GM23338 (cell line): ENCODE results near the gene PGGHG. TPM values are rescaled to one million over a fixed set of nuclear protein-coding genes. Genes with fewer than 3 reads are reported as not detected.

ENCODE experiments used
- ATAC-seq: fragments of 200-7000 bp; cut with Tn5 transposase; 3 replicates; pipeline ENCODE4 v1.9.1; 2020
- DNase-seq: peaks from one replicate; pipeline ENCODE4 v3.0.0-alpha.2; 2015; ENCODE audit warnings: low spot score
- H2AFZ ChIP-seq: fragments of 200-600 bp; sonication (generic); 2 replicates; pipeline ENCODE4 v1.8.0; 2016; ENCODE audit warnings: antibody characterized with exemption, mild to moderate bottlenecking, moderate library complexity
- H3F3A ChIP-seq: fragments of 200-600 bp; sonication (generic); replicated peaks from 2 replicates; pipeline ENCODE4 v1.8.0; 2017; ENCODE audit warnings: antibody characterized with exemption, mixed run types, low read depth
- H3K27ac ChIP-seq: fragments of 200-600 bp; sonication (generic); 2 replicates; pipeline ENCODE4 v1.6.1; 2016; ENCODE audit warnings: low read depth
- H3K27me3 ChIP-seq: fragments of 200-600 bp; sonication (generic); 2 replicates; pipeline ENCODE4 v1.8.0; 2016; ENCODE audit warnings: mild to moderate bottlenecking, mixed run types, moderate library complexity; ENCODE audit not compliant: insufficient read depth
- H3K36me3 ChIP-seq: fragments of 200-600 bp; sonication (generic); 2 replicates; pipeline ENCODE4 v1.8.0; 2016; ENCODE audit warnings: mild to moderate bottlenecking; ENCODE audit not compliant: insufficient read depth
- H3K4me1 ChIP-seq: fragments of 200-600 bp; sonication (generic); 2 replicates; pipeline ENCODE4 v1.8.0; 2016; ENCODE audit warnings: mild to moderate bottlenecking, moderate library complexity; ENCODE audit not compliant: insufficient read depth
- H3K4me2 ChIP-seq: fragments of 200-600 bp; sonication (generic); 2 replicates; pipeline ENCODE4 v1.7.1; 2017; ENCODE audit warnings: mixed run types
- H3K4me3 ChIP-seq: fragments of 200-600 bp; sonication (generic); 2 replicates; pipeline ENCODE4 v1.6.1; 2016; ENCODE audit warnings: mixed run types
- H3K79me2 ChIP-seq: fragments of 200-600 bp; sonication (generic); replicated peaks from 2 replicates; pipeline ENCODE4 v1.8.0; 2017; ENCODE audit warnings: mild to moderate bottlenecking; ENCODE audit not compliant: insufficient read depth
- H3K9me2 ChIP-seq: fragments of 200-600 bp; sonication (generic); 2 replicates; pipeline ENCODE4 v1.8.0; 2017; ENCODE audit not compliant: insufficient read depth
- H4K20me1 ChIP-seq: fragments of 200-600 bp; sonication (generic); replicated peaks from 2 replicates; pipeline ENCODE4 v1.8.0; 2017; ENCODE audit warnings: mild to moderate bottlenecking; ENCODE audit not compliant: insufficient read depth
- H3K27ac Mint-ChIP-seq: 2 replicates; pipeline ENCODE4 v1.8.0; 2020; ENCODE audit warnings: inconsistent platforms, mild to moderate bottlenecking, moderate library complexity, mixed read lengths
- H3K27me3 Mint-ChIP-seq: 3 replicates; pipeline ENCODE4 v1.8.0; 2022; ENCODE audit warnings: low read depth, mild to moderate bottlenecking, moderate library complexity, mixed read lengths, inconsistent platforms; ENCODE audit not compliant: insufficient read depth, poor library complexity
- H3K36me3 Mint-ChIP-seq: 3 replicates; pipeline ENCODE4 v1.8.0; 2021; ENCODE audit warnings: low read depth, mild to moderate bottlenecking, inconsistent platforms, moderate library complexity, mixed read lengths
- H3K4me1 Mint-ChIP-seq: 3 replicates; pipeline ENCODE4 v1.8.0; 2020; ENCODE audit warnings: mild to moderate bottlenecking, inconsistent platforms, mixed read lengths
- H3K4me3 Mint-ChIP-seq: 3 replicates; pipeline ENCODE4 v1.8.0; 2021; ENCODE audit warnings: moderate library complexity, mild to moderate bottlenecking, inconsistent platforms, mixed read lengths
- H3K9me3 Mint-ChIP-seq: 3 replicates; pipeline ENCODE4 v1.8.0; 2020; ENCODE audit warnings: moderate library complexity, mild to moderate bottlenecking, inconsistent platforms, mixed read lengths
- CREB1 ChIP-seq: fragments of 250-450 bp; sonication (Bioruptor Pico); IDR thresholded peaks from 2 replicates; pipeline ENCODE4 v1.5.0; 2020; ENCODE audit warnings: low read depth, mild to moderate bottlenecking, moderate library complexity
- EZH2 ChIP-seq: fragments of 200-600 bp; sonication (generic); IDR thresholded peaks from one replicate; pipeline ENCODE4 v1.8.0; 2017; ENCODE audit warnings: antibody characterized with exemption, mild to moderate bottlenecking, low read depth; ENCODE audit not compliant: unreplicated experiment
- EZH2phosphoT487 ChIP-seq: fragments of 200-600 bp; sonication (generic); IDR thresholded peaks from one replicate; pipeline ENCODE4 v1.8.1; 2018; ENCODE audit warnings: antibody characterized with exemption; ENCODE audit not compliant: unreplicated experiment
- JUNB ChIP-seq: IDR thresholded peaks from one replicate; pipeline ENCODE4 v1.6.1; 2016; ENCODE audit warnings: antibody characterized with exemption; ENCODE audit not compliant: unreplicated experiment
- NANOG ChIP-seq: IDR thresholded peaks from 2 replicates; pipeline ENCODE4 v1.6.1; 2016; ENCODE audit warnings: antibody characterized with exemption, borderline replicate concordance
- POLR2AphosphoS5 ChIP-seq: IDR thresholded peaks from 2 replicates; pipeline ENCODE4 v1.6.1; 2016; ENCODE audit warnings: antibody characterized with exemption, low read depth
- REST ChIP-seq: IDR thresholded peaks from one replicate; pipeline ENCODE4 v1.6.1; 2018; ENCODE audit warnings: antibody characterized with exemption; ENCODE audit not compliant: unreplicated experiment
- STAT1 ChIP-seq: IDR thresholded peaks from one replicate; pipeline ENCODE4 v1.6.1; 2016; ENCODE audit warnings: antibody characterized with exemption; ENCODE audit not compliant: unreplicated experiment
- ZNF114 ChIP-seq: fragments of 250-450 bp; sonication (Bioruptor Pico); IDR thresholded peaks from 2 replicates; pipeline ENCODE4 v1.5.0; 2020; ENCODE audit warnings: mild to moderate bottlenecking, moderate library complexity
- ZNF331 ChIP-seq: fragments of 250-450 bp; sonication (Bioruptor Pico); IDR thresholded peaks from 2 replicates; pipeline ENCODE4 v1.5.0; 2020; ENCODE audit warnings: low read depth, mild to moderate bottlenecking, moderate library complexity
- ZNF462 ChIP-seq: fragments of 250-450 bp; sonication (Bioruptor Pico); IDR thresholded peaks from 2 replicates; pipeline ENCODE4 v1.5.0; 2020; ENCODE audit warnings: mild to moderate bottlenecking, moderate library complexity
- polyA plus RNA-seq: library from polyadenylated mRNA; unstranded; fragments of >200 nt; fragmentation: Nextera tagmentation; extraction: Ambion mirVana; gene quantifications from 2 replicates; pipeline ENCODE4 v1.2.1, GENCODE V29; 2016
- total RNA-seq: library from RNA; depleted of rRNA; stranded (reverse); fragments of >200 nt; shearing (Covaris generic); gene quantifications from 2 replicates; pipeline ENCODE4 v1.2.3, GENCODE V29; 2014
- TF ChIP-seq, protein P1 (sequence below), 2 experiments: fragments of 200-600 bp in 1 of 2; sonication (generic) in 1 of 2; conservative IDR thresholded peaks; 2 replicates each; pipeline versions ENCODE4 v1.5.1 to v1.6.1; 2016 to 2017; ENCODE audit warnings: antibody characterized with exemption in 2 of 2, low read depth in 2 of 2, mild to moderate bottlenecking in 2 of 2, moderate library complexity in 1 of 2
- TF ChIP-seq, protein P2 (sequence below): IDR thresholded peaks from 2 replicates; pipeline ENCODE4 v1.6.1; 2016; ENCODE audit warnings: antibody characterized with exemption

Gene PGGHG
- total and polyA plus RNA-seq, 2 experiments from 2014 or later: 24.9 to 55.8 TPM

DNA sequence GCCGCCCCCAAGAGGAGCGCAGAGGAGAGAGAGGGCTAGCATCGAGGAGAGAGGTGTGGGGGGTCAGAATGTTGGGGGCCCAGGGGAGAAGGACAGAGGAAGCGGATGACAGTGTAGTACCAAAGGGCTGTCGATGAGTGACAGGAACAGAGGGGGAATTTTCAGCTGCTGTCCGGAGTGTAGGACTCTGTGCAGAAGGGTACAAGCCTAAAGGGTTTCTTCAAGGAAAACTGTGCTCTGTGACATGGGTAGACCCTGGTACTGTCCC, 16.1 kb upstream of the PGGHG start:
- Histone ChIP-seq H3K79me2 (no peaks in the 10 kb centered on the region), H3K36me3 (no peaks in the 10 kb centered on the region), H3K4me2 (no peak overlapping the region), H3K27me3 (peaks cover 2% of the 10 kb centered on the region; the same call in 1 of the 2 replicates), H3K9me2 (no peaks in the 10 kb centered on the region), H3F3A (0 out of 2 replicates have a peak, but pooled peaks cover 6% of the 10 kb centered on the region), H2AFZ (no peak overlapping the region), H3K4me3 (no peak overlapping the region), H3K4me1 (peaks cover 14% of the 10 kb centered on the region; the same call in 1 of the 2 replicates), H3K27ac (no peak overlapping the region), H4K20me1 (no peaks in the 10 kb centered on the region)
- DNase-seq: no peak
- peaks cover 14% of the 10 kb centered on the region for H3K27me3 Mint-ChIP-seq
- no peak for TF ChIP-seq EZH2
- TF ChIP-seq CREB1 (CRISPR knock-in tag): no peak
- no peak for TF ChIP-seq JUNB
- TF ChIP-seq, protein P1, sequence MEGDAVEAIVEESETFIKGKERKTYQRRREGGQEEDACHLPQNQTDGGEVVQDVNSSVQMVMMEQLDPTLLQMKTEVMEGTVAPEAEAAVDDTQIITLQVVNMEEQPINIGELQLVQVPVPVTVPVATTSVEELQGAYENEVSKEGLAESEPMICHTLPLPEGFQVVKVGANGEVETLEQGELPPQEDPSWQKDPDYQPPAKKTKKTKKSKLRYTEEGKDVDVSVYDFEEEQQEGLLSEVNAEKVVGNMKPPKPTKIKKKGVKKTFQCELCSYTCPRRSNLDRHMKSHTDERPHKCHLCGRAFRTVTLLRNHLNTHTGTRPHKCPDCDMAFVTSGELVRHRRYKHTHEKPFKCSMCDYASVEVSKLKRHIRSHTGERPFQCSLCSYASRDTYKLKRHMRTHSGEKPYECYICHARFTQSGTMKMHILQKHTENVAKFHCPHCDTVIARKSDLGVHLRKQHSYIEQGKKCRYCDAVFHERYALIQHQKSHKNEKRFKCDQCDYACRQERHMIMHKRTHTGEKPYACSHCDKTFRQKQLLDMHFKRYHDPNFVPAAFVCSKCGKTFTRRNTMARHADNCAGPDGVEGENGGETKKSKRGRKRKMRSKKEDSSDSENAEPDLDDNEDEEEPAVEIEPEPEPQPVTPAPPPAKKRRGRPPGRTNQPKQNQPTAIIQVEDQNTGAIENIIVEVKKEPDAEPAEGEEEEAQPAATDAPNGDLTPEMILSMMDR (conservative IDR thresholded peaks at IDR 0.05; ENCODE audit: low read depth in 2 of 2): no peak
- TF ChIP-seq, protein P2, sequence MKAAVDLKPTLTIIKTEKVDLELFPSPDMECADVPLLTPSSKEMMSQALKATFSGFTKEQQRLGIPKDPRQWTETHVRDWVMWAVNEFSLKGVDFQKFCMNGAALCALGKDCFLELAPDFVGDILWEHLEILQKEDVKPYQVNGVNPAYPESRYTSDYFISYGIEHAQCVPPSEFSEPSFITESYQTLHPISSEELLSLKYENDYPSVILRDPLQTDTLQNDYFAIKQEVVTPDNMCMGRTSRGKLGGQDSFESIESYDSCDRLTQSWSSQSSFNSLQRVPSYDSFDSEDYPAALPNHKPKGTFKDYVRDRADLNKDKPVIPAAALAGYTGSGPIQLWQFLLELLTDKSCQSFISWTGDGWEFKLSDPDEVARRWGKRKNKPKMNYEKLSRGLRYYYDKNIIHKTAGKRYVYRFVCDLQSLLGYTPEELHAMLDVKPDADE: no peak
- TF ChIP-seq NANOG: no peak
- TF ChIP-seq EZH2phosphoT487: no peak
- no peak for TF ChIP-seq ZNF114 (CRISPR knock-in tag)
- no peak for TF ChIP-seq ZNF331 (CRISPR knock-in tag)
- no peak for TF ChIP-seq ZNF462 (CRISPR knock-in tag)
- no peak for TF ChIP-seq POLR2AphosphoS5
- TF ChIP-seq STAT1: no peak
- TF ChIP-seq REST: no peak
- no peak overlapping the region; the same call in 2 of the 3 replicates for H3K4me3 Mint-ChIP-seq
- peaks cover 26% of the 10 kb centered on the region for H3K4me1 Mint-ChIP-seq
- no peak for ATAC-seq
- peaks cover 2% of the 10 kb centered on the region; the same call in 1 of the 3 replicates for H3K9me3 Mint-ChIP-seq
- H3K27ac Mint-ChIP-seq: no peak overlapping the region
- H3K36me3 Mint-ChIP-seq: peaks cover 3% of the 10 kb centered on the region; the same call in 1 of the 3 replicates
